Activated naive CD4-positive, alpha-beta T cell treated with anti-CD3 and anti-CD28 coated beads, Interleukin-2, amount 50 U/mL, for 24 hours (primary cell): ENCODE measurements around the gene CEP68.

Experiments used
- H3K27ac Mint-ChIP-seq: one replicate; pipeline ENCODE4 v1.8.0; 2021; ENCODE audit warnings: mild to moderate bottlenecking, mixed read lengths
- H3K27me3 Mint-ChIP-seq: one replicate; pipeline ENCODE4 v1.8.0; 2021; ENCODE audit warnings: mixed read lengths
- H3K36me3 Mint-ChIP-seq: one replicate; pipeline ENCODE4 v1.8.0; 2021; ENCODE audit warnings: mixed read lengths
- H3K4me1 Mint-ChIP-seq: one replicate; pipeline ENCODE4 v1.8.0; 2021; ENCODE audit warnings: mixed read lengths
- H3K4me3 Mint-ChIP-seq: one replicate; pipeline ENCODE4 v1.8.0; 2021; ENCODE audit warnings: mild to moderate bottlenecking, mixed read lengths
- H3K9me3 Mint-ChIP-seq: one replicate; pipeline ENCODE4 v1.8.0; 2021; ENCODE audit warnings: mixed read lengths

Gene CEP68

DNA sequence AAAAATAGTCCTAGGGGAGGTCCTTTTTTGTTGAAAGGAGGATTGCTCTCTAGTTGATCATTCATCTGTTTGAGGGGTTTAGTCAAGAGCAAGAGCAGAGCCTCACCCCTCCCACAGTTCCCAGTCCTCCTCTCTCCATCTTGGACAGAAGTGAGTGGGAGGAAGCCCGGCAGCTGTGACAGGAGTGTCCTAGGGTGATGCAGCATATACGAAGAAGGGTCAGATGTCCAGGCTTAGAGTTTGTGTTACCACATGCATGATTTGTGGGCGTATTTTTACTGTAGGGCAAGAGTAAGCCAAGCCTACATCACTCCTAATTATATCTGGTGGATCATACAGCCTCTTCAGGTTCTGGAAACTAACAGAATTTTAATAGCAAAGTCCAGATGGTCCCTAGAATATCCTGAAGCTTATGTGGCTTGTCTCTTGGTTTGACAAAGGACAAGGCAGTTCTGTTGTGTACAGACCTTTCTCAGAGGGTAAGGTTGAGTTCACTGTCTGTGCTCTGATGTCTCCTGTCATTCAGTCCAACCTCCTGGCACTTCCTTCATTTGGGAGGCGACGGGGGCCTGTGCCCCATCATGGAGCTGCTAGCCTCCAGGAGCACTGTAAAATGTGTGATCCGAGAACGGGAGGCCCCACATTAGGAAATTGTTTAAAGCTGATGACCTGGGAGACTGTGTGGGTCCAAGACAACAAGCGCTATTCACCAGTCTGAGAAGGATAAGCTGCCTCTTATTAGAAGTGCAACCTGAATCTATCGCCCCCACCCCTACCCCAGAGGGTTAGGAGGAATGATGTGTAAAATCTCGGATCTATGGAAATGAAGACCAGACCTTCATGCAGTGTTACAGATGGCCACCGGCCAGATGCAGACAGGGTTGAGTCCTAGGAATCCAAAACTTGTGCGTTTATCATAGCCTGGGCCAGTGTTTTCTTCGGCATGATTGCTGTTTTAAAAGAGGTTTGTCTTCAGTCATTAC is 6.9 kb downstream of the CEP68 start:
- peaks cover 70% of the 10 kb centered on the region for H3K4me1 Mint-ChIP-seq
- no peak overlapping the region for H3K4me3 Mint-ChIP-seq

DNA sequence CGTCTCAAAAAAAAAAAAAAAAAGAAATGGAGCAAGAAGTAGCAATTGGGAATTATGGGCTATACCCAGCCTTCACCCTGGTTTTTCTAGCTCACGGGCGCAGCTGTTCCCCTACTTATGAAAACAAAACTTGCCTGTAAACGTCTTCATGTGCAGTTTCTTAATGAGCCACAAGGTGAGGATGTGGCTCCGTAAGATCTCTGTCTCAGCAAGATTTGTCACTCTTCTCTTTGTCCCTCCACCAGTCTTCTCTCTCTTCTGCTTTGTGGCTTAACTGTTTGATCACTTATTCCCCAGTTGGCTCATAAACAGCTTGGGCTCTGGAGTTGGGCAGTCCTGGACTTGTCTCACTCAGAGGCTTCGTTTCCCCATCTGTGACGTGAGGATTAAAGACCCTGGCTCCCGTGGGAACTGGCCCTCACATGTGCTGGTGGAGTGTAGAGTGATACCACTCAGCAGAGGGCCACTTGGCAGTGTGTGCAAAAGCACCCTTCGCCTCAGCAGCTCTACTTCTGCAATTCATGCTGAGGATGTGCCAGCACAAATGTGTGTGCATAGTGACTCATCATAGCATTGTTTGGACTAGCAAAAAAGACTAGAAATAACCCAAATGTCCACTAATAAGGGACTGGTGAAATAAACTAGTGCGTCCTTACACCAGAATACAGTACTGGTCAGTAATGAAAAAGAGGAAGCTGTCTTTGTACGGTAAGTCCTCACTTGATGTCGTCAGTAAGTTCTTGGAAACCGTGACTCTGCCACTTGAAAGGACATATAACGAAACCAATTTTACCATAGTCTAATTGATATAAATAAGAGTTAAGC is 8.7 kb downstream of the CEP68 start:
- no peaks in the 10 kb centered on the region for H3K27me3 Mint-ChIP-seq
- no peaks in the 10 kb centered on the region for H3K9me3 Mint-ChIP-seq
- peak overlapping the region; percentile 6 for H3K27ac Mint-ChIP-seq
- H3K4me1 Mint-ChIP-seq = peaks cover 58% of the 10 kb centered on the region
- H3K4me3 Mint-ChIP-seq = no peak overlapping the region
- no peaks in the 10 kb centered on the region for H3K36me3 Mint-ChIP-seq

More for the DNA sequence above, 6.9 kb downstream of the CEP68 start:
- no peak overlapping the region for H3K27ac Mint-ChIP-seq
- H3K36me3 Mint-ChIP-seq = no peaks in the 10 kb centered on the region
- H3K9me3 Mint-ChIP-seq = no peaks in the 10 kb centered on the region
- no peaks in the 10 kb centered on the region for H3K27me3 Mint-ChIP-seq

DNA sequence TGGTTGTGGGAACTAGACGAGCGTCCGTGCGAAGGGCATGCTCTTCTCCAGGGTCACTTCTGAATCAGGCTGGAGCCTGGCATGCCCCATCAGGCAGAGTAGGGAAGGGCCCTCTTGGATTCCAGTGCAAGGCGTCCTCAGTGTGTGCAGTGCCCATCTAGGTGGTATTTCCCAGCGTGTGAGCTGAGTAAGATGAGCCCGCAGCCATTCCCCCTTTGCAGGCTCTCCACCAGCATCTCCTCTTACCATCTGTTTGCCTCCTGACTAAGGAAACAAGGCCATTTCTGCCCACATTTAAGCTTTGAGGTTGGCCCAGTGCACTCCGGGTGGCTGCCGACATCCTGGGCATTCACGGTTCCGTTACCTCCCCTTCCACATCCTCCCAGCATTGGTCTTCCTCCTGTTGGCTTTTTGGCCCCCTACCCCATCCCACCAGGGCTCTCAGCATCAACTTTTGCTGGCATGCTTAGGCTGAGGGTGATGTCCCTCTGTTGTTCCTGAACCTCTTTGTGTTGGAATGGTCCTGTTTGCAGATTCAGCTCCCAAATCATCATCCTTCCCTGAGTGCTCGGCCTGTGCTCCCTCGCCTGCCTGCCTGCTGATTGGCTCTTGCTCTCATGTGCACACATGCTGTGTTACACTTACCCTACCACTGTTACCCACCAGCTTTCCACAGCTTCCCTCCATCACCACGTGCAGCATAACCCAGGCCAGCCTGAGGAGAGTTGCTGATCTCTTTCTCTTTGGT is 11.8 kb downstream of the CEP68 start:
- no peak overlapping the region for H3K4me3 Mint-ChIP-seq
- H3K36me3 Mint-ChIP-seq = no peaks in the 10 kb centered on the region
- no peaks in the 10 kb centered on the region for H3K27me3 Mint-ChIP-seq
- peak overlapping the region; percentile 88 for H3K27ac Mint-ChIP-seq
- no peaks in the 10 kb centered on the region for H3K9me3 Mint-ChIP-seq
- H3K4me1 Mint-ChIP-seq = peaks cover 41% of the 10 kb centered on the region

DNA sequence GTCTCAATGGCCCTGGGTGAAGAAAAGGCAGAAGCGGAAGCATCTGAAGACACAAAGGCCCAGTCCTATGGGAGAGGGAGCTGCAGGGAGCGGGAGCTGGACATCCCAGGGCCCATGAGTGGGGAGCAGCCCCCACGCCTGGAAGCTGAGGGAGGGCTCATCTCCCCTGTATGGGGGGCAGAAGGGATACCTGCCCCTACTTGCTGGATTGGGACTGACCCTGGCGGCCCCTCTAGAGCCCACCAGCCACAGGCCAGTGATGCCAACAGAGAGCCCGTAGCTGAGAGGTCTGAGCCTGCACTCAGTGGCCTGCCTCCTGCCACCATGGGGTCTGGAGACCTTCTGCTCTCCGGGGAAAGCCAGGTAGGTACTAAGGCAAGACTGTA is 13.2 kb downstream of the CEP68 start:
- Mint-ChIP-seq H3K9me3 (no peaks in the 10 kb centered on the region), H3K27me3 (no peaks in the 10 kb centered on the region), H3K4me3 (no peak overlapping the region), H3K27ac (peak overlapping the region; percentile 27), H3K4me1 (peaks cover 32% of the 10 kb centered on the region), H3K36me3 (no peaks in the 10 kb centered on the region)

DNA sequence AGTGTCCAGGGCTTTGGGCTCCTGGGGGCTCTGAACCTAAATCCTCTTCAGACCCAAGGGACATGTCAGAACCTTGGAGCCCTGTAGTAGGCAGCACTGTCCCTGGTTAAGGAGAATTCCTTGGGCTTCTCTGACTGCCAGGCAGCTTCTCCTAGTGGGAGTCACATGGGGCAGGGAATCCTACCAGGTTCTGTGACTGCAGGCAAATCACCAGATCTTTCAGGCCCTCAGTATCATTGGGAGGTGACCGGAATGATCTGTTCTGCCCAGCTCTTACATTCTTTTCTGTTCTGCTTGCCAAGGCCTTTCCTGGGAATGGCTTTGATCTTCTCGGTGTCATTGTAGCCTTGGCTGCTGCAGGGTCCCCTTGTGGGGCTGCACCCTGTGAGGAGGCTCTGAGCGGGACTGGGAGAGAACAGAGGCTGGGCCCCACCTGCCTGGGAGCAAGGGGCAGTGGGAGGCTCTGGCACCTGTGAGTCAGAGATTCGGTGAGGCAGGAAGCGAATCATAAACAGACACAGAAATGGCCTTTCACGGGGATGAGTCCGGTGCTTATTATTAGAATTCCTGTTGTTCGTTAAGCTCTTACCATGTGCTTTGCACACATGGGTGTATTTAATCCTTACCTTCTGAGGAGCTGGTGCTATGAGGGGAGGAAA is 14.1 kb downstream of the CEP68 start:
- peaks cover 25% of the 10 kb centered on the region for H3K4me1 Mint-ChIP-seq
- no peaks in the 10 kb centered on the region for H3K36me3 Mint-ChIP-seq

DNA sequence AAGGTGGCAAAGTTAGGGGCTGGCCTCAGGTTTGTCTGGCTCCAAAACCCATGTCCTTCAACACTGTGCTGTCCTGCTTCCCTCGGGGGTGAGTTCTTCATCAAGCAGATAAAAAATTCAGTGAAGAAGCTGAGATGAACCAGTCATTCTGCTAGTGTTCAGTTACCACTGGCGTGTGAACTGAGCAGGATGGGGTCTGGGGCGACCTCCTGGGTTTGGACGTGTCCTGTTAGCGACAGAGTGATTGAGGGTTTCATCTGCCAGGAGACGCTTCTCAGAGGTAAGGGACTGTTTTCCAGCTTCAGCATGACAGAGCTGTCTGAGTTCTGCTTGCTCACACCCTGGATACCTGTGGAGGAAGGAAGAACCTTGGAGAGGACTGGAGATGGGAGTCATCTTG is 14.6 kb downstream of the CEP68 start:
- no peaks in the 10 kb centered on the region for H3K9me3 Mint-ChIP-seq
- H3K4me1 Mint-ChIP-seq = peaks cover 25% of the 10 kb centered on the region
- H3K36me3 Mint-ChIP-seq = no peaks in the 10 kb centered on the region
- H3K27me3 Mint-ChIP-seq = no peaks in the 10 kb centered on the region
- no peak overlapping the region for H3K4me3 Mint-ChIP-seq
- H3K27ac Mint-ChIP-seq = peak overlapping the region; percentile 56

More for the DNA sequence above, 14.1 kb downstream of the CEP68 start:
- Mint-ChIP-seq H3K27me3 (no peaks in the 10 kb centered on the region), H3K4me3 (no peak overlapping the region), H3K9me3 (no peaks in the 10 kb centered on the region), H3K27ac (peak overlapping the region; percentile 56)

DNA sequence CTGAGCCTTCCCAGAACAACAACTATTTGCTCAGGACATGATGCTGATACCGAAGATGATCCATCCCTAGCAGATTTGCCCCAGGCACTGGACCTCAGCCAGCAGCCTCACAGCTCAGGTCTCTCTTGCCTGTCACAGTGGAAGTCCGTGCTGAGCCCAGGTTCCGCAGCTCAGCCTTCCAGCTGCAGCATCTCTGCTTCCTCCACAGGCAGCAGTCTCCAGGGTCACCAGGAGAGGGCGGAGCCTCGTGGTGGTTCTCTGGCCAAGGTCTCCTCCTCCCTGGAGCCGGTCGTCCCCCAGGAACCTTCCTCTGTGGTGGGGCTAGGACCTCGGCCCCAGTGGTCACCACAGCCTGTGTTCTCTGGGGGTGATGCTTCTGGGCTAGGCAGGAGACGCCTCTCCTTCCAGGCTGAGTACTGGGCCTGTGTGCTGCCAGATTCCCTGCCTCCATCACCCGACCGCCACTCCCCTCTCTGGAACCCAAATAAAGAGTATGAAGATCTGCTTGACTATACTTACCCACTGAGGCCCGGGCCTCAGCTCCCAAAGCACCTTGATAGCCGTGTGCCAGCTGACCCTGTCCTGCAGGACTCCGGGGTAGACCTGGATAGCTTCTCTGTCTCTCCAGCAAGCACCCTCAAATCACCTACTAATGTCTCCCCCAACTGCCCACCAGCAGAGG is 15.4 kb downstream of the CEP68 start:
- H3K27me3 Mint-ChIP-seq = no peaks in the 10 kb centered on the region
- H3K27ac Mint-ChIP-seq = peak overlapping the region; percentile 27
- H3K36me3 Mint-ChIP-seq = no peaks in the 10 kb centered on the region
- H3K9me3 Mint-ChIP-seq = no peaks in the 10 kb centered on the region
- H3K4me1 Mint-ChIP-seq = peaks cover 24% of the 10 kb centered on the region
- no peak overlapping the region for H3K4me3 Mint-ChIP-seq

DNA sequence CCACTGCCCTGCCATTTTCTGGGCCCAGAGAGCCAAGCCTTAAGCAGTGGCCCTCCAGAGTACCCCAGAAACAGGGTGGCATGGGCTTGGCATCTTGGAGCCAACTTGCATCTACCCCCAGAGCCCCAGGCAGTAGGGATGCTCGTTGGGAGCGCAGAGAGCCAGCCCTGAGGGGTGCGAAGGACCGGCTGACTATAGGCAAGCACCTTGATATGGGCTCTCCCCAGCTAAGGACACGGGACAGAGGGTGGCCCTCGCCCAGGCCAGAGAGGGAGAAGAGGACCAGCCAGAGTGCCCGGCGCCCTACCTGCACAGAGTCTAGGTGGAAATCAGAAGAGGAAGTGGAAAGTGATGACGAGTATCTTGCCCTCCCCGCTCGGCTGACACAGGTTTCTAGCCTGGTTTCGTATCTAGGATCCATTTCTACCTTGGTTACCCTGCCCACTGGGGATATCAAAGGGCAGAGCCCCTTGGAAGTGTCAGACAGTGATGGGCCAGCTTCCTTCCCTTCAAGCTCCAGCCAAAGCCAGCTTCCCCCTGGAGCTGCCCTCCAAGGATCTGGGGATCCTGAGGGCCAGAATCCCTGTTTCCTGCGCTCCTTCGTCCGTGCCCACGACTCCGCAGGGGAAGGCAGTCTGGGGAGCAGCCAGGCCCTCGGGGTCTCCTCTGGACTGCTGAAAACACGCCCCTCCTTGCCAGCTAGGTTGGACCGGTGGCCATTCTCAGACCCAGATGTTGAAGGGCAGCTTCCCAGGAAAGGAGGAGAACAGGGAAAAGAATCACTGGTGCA is 16.2 kb downstream of the CEP68 start:
- H3K27me3 Mint-ChIP-seq = no peaks in the 10 kb centered on the region
- H3K4me3 Mint-ChIP-seq = no peak overlapping the region
- peaks cover 16% of the 10 kb centered on the region for H3K4me1 Mint-ChIP-seq
- peak overlapping the region; percentile 86 for H3K27ac Mint-ChIP-seq
- H3K9me3 Mint-ChIP-seq = no peaks in the 10 kb centered on the region
- no peaks in the 10 kb centered on the region for H3K36me3 Mint-ChIP-seq

DNA sequence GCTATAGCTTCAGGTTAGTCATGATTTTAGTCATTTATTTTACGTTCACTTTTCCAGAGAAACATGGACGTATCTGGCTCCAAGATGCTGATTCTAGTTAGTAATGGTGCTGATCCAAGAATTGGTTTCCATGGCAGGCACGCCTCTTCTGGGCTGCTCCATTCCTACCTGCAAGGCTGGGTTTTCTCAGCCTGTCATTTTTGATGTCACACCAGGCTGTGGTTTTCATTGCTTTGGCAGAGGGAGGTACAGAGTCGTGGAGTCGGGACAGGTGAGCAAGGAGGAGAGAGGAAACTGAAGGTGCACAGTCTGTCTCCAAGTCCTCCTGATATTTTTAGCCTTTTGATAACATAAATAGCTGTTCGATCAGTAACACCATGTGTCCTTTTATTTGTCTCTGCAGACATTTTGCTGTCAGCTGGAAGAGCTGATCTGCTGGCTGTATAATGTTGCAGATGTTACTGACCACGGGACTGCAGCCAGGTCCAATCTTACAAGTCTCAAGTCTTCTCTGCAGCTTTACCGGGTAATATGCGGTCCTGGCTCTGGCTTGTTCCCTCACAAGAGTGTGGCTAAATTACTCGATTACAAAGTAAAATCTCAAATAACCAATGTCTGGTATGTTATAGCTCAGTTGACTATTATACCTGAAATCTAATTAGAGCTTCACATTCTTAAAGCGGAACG is 17.8 kb downstream of the CEP68 start:
- H3K27me3 Mint-ChIP-seq = no peaks in the 10 kb centered on the region
- peaks cover 5% of the 10 kb centered on the region for H3K4me1 Mint-ChIP-seq
- H3K4me3 Mint-ChIP-seq = no peak overlapping the region
- no peak overlapping the region for H3K27ac Mint-ChIP-seq
- H3K9me3 Mint-ChIP-seq = no peaks in the 10 kb centered on the region
- H3K36me3 Mint-ChIP-seq = no peaks in the 10 kb centered on the region

DNA sequence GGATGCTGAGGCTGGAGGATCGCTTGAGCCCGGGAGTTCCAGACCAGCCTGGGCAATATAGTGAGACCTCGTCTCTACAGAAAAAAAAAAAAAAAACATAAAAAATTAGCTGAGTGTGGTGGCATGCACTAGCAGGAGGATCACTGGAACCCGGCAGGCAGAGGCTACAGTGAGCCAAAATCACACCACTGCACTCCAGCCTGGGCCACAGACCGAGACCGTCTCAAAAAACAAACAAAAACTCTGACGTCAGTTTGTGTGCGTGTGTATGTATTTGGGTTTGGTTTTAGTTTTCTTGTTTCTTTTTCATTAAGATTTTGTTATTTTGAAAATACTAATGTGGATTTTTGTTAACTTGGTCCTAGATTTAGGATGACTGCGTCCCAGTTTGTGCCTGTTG is 19.0 kb downstream of the CEP68 start:
- H3K27ac Mint-ChIP-seq = no peak overlapping the region
- H3K27me3 Mint-ChIP-seq = no peaks in the 10 kb centered on the region
- no peak overlapping the region for H3K4me3 Mint-ChIP-seq
- H3K36me3 Mint-ChIP-seq = no peaks in the 10 kb centered on the region
- H3K9me3 Mint-ChIP-seq = no peaks in the 10 kb centered on the region
- peaks cover 5% of the 10 kb centered on the region for H3K4me1 Mint-ChIP-seq

DNA sequence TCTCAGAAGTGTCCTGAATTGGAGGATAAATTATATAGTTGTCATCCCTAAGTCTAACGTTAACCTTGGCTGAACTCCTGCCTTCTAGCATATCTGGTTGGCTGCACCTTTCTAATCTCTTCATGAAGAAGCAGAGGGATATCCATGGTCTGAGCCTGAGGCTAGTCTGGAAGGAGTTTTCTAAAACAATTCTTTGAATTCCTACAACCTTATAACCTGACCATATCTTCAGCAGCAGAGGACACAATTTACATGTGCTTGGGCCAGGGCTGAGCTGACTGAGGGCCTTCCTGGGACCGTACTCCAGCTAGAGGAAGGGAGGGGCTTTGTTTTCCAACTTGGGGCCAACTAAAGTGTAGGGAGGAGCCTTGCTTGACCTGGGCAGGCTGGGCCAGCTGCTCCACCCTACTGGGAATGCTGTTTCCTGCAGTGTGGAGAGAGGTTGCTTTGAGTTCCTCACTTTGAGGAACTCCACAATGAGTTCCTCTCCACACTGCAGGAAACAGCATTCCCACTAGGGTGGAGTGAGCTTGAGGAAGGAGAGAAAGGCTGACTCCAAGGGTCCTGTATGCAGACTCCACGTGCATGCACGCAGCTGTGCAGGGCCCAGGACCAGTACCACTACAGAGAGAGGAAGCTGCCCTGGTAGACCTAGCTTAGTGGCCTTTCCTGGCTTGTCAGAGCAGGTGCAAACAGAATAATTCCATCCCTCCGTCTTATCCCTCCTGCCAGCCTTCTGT is 19.6 kb downstream of the CEP68 start:
- Mint-ChIP-seq H3K27ac (no peak overlapping the region), H3K9me3 (no peaks in the 10 kb centered on the region), H3K4me3 (no peak overlapping the region)

DNA sequence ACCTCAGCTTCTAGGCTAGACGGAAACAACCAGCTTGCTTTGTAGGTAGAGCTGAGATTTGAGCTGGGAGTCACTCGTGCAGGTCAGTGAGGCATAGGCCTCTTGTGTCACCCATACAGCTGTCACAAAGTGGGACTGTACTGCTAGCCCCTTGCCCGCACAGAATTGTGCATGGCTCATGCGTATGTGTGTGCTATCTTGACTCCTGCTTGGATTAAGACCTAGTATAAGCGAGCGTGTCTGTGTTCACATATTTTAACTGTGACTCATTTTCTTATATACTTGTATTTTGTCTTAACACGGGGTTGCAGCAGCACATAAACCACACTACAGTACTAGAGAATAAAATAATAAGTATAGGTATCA is 20.1 kb downstream of the CEP68 start:
- no peaks in the 10 kb centered on the region for H3K36me3 Mint-ChIP-seq
- no peaks in the 10 kb centered on the region for H3K27me3 Mint-ChIP-seq
- H3K27ac Mint-ChIP-seq = no peak overlapping the region
- H3K4me3 Mint-ChIP-seq = no peak overlapping the region
- no peaks in the 10 kb centered on the region for H3K9me3 Mint-ChIP-seq
- H3K4me1 Mint-ChIP-seq = peaks cover 2% of the 10 kb centered on the region

More for the DNA sequence above, 19.6 kb downstream of the CEP68 start:
- Mint-ChIP-seq H3K4me1 (no peaks in the 10 kb centered on the region), H3K27me3 (no peaks in the 10 kb centered on the region), H3K36me3 (no peaks in the 10 kb centered on the region)

DNA sequence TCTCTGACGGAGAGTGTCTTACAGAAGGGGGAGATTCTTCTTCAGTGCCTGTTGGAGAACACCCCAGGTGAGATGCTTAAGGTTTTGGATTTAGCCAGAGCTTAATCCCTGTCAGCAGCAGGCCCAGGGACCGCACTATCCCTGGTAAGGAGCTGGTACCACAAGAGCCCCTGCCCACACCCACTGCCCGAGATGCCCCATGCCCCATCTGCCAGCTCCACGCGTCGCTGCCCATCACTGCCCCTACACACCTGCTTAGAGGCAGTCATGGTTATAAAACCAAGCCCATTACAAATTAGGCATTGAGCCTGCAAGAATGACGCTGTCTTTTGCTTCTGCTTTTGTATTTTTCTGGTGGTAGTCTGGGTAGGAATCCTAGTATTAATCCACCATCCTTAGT is 21.7 kb downstream of the CEP68 start:
- Mint-ChIP-seq H3K4me1 (peaks cover 17% of the 10 kb centered on the region), H3K9me3 (no peaks in the 10 kb centered on the region), H3K27me3 (no peaks in the 10 kb centered on the region), H3K4me3 (no peak overlapping the region), H3K27ac (peak overlapping the region; percentile 52), H3K36me3 (no peaks in the 10 kb centered on the region)
